Loucy (cell line): ENCODE results near the gene MGAT4B.
A peak's percentile ranks its signal among the peaks of the same experiment; 100 is the strongest.

Source experiments
- H2AFZ ChIP-seq: fragments of 200-600 bp; sonication (generic); 2 replicates; pipeline ENCODE4 v1.6.0; 2016; ENCODE audit warnings: antibody characterized with exemption, mild to moderate bottlenecking, low read length, moderate library complexity
- H3F3A ChIP-seq: fragments of 200-600 bp; 2 replicates; pipeline ENCODE4 v1.6.0; 2016; ENCODE audit warnings: antibody characterized with exemption, low read depth, mild to moderate bottlenecking
- H3K27me3 ChIP-seq: fragments of 200-600 bp; sonication (generic); 2 replicates; pipeline ENCODE4 v1.6.1; 2014; ENCODE audit warnings: low read length, mild to moderate bottlenecking; ENCODE audit not compliant: insufficient read depth, poor library complexity, severe bottlenecking
- H3K36me3 ChIP-seq: fragments of 200-600 bp; sonication (generic); 2 replicates; pipeline ENCODE4 v1.6.1; 2016; ENCODE audit warnings: low read length; ENCODE audit not compliant: insufficient read depth
- H3K4me1 ChIP-seq: fragments of 200-600 bp; sonication (generic); 2 replicates; pipeline ENCODE4 v1.5.1; 2014; ENCODE audit warnings: low read length, mild to moderate bottlenecking; ENCODE audit not compliant: insufficient read depth, poor library complexity, severe bottlenecking
- H3K4me2 ChIP-seq: fragments of 200-600 bp; sonication (generic); 2 replicates; pipeline ENCODE4 v1.6.0; 2014; ENCODE audit warnings: antibody characterized with exemption, low read length, low read depth, mild to moderate bottlenecking; ENCODE audit not compliant: poor library complexity, severe bottlenecking
- H3K4me3 ChIP-seq: fragments of 200-600 bp; sonication (generic); 2 replicates; pipeline ENCODE4 v1.5.1; 2014; ENCODE audit warnings: low read length, mild to moderate bottlenecking, mixed read lengths; ENCODE audit not compliant: poor library complexity, severe bottlenecking
- H3K79me2 ChIP-seq: fragments of 200-600 bp; sonication (generic); 2 replicates; pipeline ENCODE4 v1.6.1; 2014; ENCODE audit warnings: low read length; ENCODE audit not compliant: insufficient read depth
- H3K9ac ChIP-seq: fragments of 200-600 bp; sonication (generic); 2 replicates; pipeline ENCODE4 v1.6.0; 2014; ENCODE audit warnings: mild to moderate bottlenecking, low read depth, low read length, moderate library complexity; ENCODE audit not compliant: poor library complexity, severe bottlenecking
- H3K9me2 ChIP-seq: fragments of 200-600 bp; sonication (generic); replicated peaks from 2 replicates; pipeline ENCODE4 v1.6.1; 2016; ENCODE audit warnings: low read depth, low read length, mixed read lengths
- H3K9me3 ChIP-seq: fragments of 200-600 bp; sonication (generic); 2 replicates; pipeline ENCODE4 v1.6.1; 2014; ENCODE audit warnings: mild to moderate bottlenecking, antibody characterized with exemption, low read length, low read depth; ENCODE audit not compliant: insufficient read depth
- H4K20me1 ChIP-seq: fragments of 200-600 bp; sonication (generic); 2 replicates; pipeline ENCODE4 v1.6.0; 2014; ENCODE audit warnings: antibody characterized with exemption, low read length, mild to moderate bottlenecking; ENCODE audit not compliant: insufficient read depth, poor library complexity, severe bottlenecking
- CTCF ChIP-seq: fragments of 200-600 bp; sonication (generic); conservative IDR thresholded peaks from 2 replicates; pipeline ENCODE4 v1.5.1; 2014; ENCODE audit warnings: mild to moderate bottlenecking, antibody characterized with exemption, low read length
- EZH2phosphoT487 ChIP-seq: fragments of 200-600 bp; IDR thresholded peaks from 2 replicates; pipeline ENCODE4 v1.6.1; 2018; ENCODE audit warnings: antibody characterized with exemption, mild to moderate bottlenecking, moderate library complexity, borderline replicate concordance

Gene MGAT4B

DNA sequence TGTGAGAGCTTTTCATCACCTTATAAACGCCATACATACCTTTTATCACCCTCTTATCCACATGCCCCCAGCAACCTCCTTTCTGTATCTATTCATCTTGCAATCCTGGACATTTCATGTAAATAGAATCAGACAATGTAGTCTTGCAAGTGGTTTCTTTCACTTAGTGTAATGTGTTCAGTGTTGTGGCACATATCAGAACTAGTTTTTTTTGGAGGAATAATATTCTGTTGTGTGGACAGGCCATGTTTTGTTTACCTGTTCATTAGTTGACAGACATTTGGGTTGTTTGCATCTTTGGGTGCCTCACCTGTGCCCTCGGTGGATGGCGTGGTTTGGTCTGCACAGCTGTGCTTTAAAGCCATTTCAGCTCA is 15.4 kb upstream of the MGAT4B start:
- Histone ChIP-seq H3K9ac (no peak overlapping the region), H3F3A (no peaks in the 10 kb centered on the region), H3K79me2 (peaks cover 13% of the 10 kb centered on the region; the same call in 1 of the 2 replicates)

GRCh38 chr5:179821298-179822058 is 14.8 kb upstream of the MGAT4B start:
- peak overlapping the region; percentile 82 for H3K9ac ChIP-seq
- peak overlapping the region; percentile 79 for H3K4me3 ChIP-seq
- peaks cover 12% of the 10 kb centered on the region for H3K4me1 ChIP-seq
- peaks cover 13% of the 10 kb centered on the region; the same call in 1 of the 2 replicates for H3K79me2 ChIP-seq
- H3K27me3 ChIP-seq: no peaks in the 10 kb centered on the region
- no peaks in the 10 kb centered on the region for H3K36me3 ChIP-seq
- peaks cover 8% of the 10 kb centered on the region for H4K20me1 ChIP-seq
- H3F3A ChIP-seq: no peaks in the 10 kb centered on the region
- H3K9me3 ChIP-seq: no peaks in the 10 kb centered on the region
- no peaks in the 10 kb centered on the region for H3K9me2 ChIP-seq
- TF ChIP-seq CTCF (no peak), EZH2phosphoT487 (no peak)
- peak overlapping the region; percentile 73 for H3K4me2 ChIP-seq
- no peak overlapping the region for H2AFZ ChIP-seq

More for the DNA sequence above, 15.4 kb upstream of the MGAT4B start:
- Histone ChIP-seq H3K9me2 (no peaks in the 10 kb centered on the region), H3K36me3 (no peaks in the 10 kb centered on the region), H3K4me3 (peak overlapping the region; percentile 79), H3K4me2 (peak overlapping the region; percentile 73), H3K27me3 (no peaks in the 10 kb centered on the region), H2AFZ (no peak overlapping the region), H3K4me1 (peaks cover 12% of the 10 kb centered on the region), H4K20me1 (peaks cover 8% of the 10 kb centered on the region), H3K9me3 (no peaks in the 10 kb centered on the region)
- TF ChIP-seq CTCF (no peak), EZH2phosphoT487 (no peak)

- TF ChIP-seq CTCF (no peak), EZH2phosphoT487 (no peak)
- Histone ChIP-seq H3K79me2 (peaks cover 13% of the 10 kb centered on the region; the same call in 1 of the 2 replicates), H3K9me2 (no peaks in the 10 kb centered on the region), H3K4me1 (peaks cover 12% of the 10 kb centered on the region), H3K27me3 (no peaks in the 10 kb centered on the region), H3K4me2 (peak within 1 kb of the TSS; percentile 73), H3K4me3 (peak within 1 kb of the TSS; percentile 79), H3K9me3 (no peaks in the 10 kb centered on the region), H2AFZ (no peak within 1 kb of the TSS), H4K20me1 (peaks cover 8% of the 10 kb centered on the region), H3K36me3 (no peaks in the 10 kb centered on the region), H3F3A (no peaks in the 10 kb centered on the region), H3K9ac (peak within 1 kb of the TSS; percentile 82)
Observed at GRCh38 chr5:179820483-179821297, 14.0 kb upstream of the MGAT4B start, which contains the start of gene SQSTM1. Gene SQSTM1, plus strand, starts transcription at chr5:179820905. Its CDS starts 32 bp downstream, at chr5:179820937.
